Measurements from ENCODE around the gene RIMKLA. TPM values are rescaled to one million over a fixed set of nuclear protein-coding genes. Genes with fewer than 3 reads are reported as not detected.

The RIMKLA gene
- total RNA-seq, 1 experiment from 2014 or later = 8.3 TPM

DNA sequence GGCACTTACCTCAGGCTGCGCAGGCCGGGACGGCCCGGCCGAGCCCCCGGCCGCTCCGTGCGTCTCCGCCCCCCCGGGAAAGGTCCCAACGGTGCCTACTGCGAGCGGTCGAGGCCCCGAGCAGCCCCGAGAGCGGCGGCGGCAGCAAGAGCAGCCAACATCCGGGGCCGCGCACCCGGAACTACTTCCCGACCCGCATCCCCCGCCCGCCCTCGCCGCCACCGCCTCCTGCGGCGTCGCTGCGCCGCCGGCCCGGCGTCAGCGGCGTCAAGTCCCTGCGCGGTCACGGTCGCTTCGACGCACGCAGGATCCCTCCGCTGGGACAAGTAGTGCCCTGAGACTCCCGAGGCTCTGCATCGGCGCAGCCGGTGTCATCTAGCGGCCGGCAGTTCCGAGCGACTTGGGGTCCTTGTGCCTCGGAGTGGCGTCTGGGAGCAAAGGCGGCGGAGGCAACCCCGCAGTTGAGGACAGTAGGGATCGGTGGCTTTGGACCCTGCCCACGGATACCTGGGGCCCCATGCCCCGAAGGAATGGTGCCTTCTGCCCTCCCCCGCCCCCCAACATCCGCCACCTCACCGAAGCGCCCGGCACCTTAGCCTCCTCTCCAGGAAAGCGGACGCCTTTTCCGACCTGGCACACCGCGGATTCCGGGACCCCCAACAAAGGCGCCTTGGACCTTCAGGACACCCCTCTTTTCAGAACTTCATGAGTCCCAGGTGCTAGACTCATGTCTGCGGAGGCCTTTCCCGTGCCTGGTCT lies 45.4 kb upstream of the RIMKLA start, which contains the start of gene FOXJ3 (continued):
- TF ChIP-seq, protein P1, sequence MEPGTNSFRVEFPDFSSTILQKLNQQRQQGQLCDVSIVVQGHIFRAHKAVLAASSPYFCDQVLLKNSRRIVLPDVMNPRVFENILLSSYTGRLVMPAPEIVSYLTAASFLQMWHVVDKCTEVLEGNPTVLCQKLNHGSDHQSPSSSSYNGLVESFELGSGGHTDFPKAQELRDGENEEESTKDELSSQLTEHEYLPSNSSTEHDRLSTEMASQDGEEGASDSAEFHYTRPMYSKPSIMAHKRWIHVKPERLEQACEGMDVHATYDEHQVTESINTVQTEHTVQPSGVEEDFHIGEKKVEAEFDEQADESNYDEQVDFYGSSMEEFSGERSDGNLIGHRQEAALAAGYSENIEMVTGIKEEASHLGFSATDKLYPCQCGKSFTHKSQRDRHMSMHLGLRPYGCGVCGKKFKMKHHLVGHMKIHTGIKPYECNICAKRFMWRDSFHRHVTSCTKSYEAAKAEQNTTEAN (CRISPR knock-in tag; IDR thresholded peaks at IDR 0.05) = peak; percentile 92; the same call in 1 of the 2 replicates
- TF ChIP-seq, protein P2, sequence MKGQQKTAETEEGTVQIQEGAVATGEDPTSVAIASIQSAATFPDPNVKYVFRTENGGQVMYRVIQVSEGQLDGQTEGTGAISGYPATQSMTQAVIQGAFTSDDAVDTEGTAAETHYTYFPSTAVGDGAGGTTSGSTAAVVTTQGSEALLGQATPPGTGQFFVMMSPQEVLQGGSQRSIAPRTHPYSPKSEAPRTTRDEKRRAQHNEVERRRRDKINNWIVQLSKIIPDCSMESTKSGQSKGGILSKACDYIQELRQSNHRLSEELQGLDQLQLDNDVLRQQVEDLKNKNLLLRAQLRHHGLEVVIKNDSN (CRISPR knock-in tag; IDR thresholded peaks at IDR 0.05) = peak; percentile 51; the same call in 1 of the 2 replicates
- TF ChIP-seq, protein P3, sequence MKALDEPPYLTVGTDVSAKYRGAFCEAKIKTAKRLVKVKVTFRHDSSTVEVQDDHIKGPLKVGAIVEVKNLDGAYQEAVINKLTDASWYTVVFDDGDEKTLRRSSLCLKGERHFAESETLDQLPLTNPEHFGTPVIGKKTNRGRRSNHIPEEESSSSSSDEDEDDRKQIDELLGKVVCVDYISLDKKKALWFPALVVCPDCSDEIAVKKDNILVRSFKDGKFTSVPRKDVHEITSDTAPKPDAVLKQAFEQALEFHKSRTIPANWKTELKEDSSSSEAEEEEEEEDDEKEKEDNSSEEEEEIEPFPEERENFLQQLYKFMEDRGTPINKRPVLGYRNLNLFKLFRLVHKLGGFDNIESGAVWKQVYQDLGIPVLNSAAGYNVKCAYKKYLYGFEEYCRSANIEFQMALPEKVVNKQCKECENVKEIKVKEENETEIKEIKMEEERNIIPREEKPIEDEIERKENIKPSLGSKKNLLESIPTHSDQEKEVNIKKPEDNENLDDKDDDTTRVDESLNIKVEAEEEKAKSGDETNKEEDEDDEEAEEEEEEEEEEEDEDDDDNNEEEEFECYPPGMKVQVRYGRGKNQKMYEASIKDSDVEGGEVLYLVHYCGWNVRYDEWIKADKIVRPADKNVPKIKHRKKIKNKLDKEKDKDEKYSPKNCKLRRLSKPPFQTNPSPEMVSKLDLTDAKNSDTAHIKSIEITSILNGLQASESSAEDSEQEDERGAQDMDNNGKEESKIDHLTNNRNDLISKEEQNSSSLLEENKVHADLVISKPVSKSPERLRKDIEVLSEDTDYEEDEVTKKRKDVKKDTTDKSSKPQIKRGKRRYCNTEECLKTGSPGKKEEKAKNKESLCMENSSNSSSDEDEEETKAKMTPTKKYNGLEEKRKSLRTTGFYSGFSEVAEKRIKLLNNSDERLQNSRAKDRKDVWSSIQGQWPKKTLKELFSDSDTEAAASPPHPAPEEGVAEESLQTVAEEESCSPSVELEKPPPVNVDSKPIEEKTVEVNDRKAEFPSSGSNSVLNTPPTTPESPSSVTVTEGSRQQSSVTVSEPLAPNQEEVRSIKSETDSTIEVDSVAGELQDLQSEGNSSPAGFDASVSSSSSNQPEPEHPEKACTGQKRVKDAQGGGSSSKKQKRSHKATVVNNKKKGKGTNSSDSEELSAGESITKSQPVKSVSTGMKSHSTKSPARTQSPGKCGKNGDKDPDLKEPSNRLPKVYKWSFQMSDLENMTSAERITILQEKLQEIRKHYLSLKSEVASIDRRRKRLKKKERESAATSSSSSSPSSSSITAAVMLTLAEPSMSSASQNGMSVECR (CRISPR knock-in tag; IDR thresholded peaks at IDR 0.05; ENCODE audit: borderline replicate concordance) = peak; percentile 92; the same call in 1 of the 2 replicates
- TF ChIP-seq FOXP1 (CRISPR knock-in tag; IDR thresholded peaks at IDR 0.05; ENCODE audit: borderline replicate concordance) (peak; percentile 96), PRRX2 (CRISPR knock-in tag; IDR thresholded peaks at IDR 0.05) (no peak), NR1H2 (CRISPR knock-in tag; IDR thresholded peaks at IDR 0.05) (no peak), IRF2 (CRISPR knock-in tag; IDR thresholded peaks at IDR 0.05; ENCODE audit: borderline replicate concordance, low read depth) (peak; percentile 77; the same call in 1 of the 2 replicates), FOXK1 (CRISPR knock-in tag; IDR thresholded peaks at IDR 0.05) (peak; percentile 98), ATF1 (CRISPR knock-in tag; IDR thresholded peaks at IDR 0.05) (no peak), KAT7 (CRISPR knock-in tag; IDR thresholded peaks at IDR 0.05; ENCODE audit: borderline replicate concordance) (peak; percentile 38; the same call in 1 of the 2 replicates), RORB (CRISPR knock-in tag; IDR thresholded peaks at IDR 0.05) (no peak)
- TF ChIP-seq, protein P4, sequence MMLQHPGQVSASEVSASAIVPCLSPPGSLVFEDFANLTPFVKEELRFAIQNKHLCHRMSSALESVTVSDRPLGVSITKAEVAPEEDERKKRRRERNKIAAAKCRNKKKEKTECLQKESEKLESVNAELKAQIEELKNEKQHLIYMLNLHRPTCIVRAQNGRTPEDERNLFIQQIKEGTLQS (CRISPR knock-in tag; conservative IDR thresholded peaks at IDR 0.05) = no peak
- TF ChIP-seq, protein P5, sequence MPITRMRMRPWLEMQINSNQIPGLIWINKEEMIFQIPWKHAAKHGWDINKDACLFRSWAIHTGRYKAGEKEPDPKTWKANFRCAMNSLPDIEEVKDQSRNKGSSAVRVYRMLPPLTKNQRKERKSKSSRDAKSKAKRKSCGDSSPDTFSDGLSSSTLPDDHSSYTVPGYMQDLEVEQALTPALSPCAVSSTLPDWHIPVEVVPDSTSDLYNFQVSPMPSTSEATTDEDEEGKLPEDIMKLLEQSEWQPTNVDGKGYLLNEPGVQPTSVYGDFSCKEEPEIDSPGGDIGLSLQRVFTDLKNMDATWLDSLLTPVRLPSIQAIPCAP (CRISPR knock-in tag; IDR thresholded peaks at IDR 0.05) = peak; percentile 77
- TF ChIP-seq, protein P6, sequence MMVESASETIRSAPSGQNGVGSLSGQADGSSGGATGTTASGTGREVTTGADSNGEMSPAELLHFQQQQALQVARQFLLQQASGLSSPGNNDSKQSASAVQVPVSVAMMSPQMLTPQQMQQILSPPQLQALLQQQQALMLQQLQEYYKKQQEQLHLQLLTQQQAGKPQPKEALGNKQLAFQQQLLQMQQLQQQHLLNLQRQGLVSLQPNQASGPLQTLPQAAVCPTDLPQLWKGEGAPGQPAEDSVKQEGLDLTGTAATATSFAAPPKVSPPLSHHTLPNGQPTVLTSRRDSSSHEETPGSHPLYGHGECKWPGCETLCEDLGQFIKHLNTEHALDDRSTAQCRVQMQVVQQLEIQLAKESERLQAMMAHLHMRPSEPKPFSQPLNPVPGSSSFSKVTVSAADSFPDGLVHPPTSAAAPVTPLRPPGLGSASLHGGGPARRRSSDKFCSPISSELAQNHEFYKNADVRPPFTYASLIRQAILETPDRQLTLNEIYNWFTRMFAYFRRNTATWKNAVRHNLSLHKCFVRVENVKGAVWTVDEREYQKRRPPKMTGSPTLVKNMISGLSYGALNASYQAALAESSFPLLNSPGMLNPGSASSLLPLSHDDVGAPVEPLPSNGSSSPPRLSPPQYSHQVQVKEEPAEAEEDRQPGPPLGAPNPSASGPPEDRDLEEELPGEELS (CRISPR knock-in tag; IDR thresholded peaks at IDR 0.05) = peak; percentile 97
- TF ChIP-seq, protein P7, sequence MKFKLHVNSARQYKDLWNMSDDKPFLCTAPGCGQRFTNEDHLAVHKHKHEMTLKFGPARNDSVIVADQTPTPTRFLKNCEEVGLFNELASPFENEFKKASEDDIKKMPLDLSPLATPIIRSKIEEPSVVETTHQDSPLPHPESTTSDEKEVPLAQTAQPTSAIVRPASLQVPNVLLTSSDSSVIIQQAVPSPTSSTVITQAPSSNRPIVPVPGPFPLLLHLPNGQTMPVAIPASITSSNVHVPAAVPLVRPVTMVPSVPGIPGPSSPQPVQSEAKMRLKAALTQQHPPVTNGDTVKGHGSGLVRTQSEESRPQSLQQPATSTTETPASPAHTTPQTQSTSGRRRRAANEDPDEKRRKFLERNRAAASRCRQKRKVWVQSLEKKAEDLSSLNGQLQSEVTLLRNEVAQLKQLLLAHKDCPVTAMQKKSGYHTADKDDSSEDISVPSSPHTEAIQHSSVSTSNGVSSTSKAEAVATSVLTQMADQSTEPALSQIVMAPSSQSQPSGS (CRISPR knock-in tag; IDR thresholded peaks at IDR 0.05; ENCODE audit: borderline replicate concordance, low read depth) = no peak
- TF ChIP-seq, protein P8, sequence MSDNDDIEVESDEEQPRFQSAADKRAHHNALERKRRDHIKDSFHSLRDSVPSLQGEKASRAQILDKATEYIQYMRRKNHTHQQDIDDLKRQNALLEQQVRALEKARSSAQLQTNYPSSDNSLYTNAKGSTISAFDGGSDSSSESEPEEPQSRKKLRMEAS (CRISPR knock-in tag; IDR thresholded peaks at IDR 0.05) = peak; percentile 68; the same call in 1 of the 2 replicates

Measured in WTC11 (cell line).